H1 (cell line): Measurements from ENCODE around the gene UTP15. TPM values are rescaled to one million over a fixed set of nuclear protein-coding genes. Genes with fewer than 3 reads are reported as not detected.

Experiments
- CHD7 ChIP-seq: fragments of 300-600 bp; sonication (generic); IDR thresholded peaks from 2 replicates; pipeline ENCODE4 v1.7.1; 2012; ENCODE audit warnings: low read length, moderate library complexity, mild to moderate bottlenecking, inconsistent platforms; ENCODE audit not compliant: insufficient replicate concordance
- polyA plus RNA-seq, 7 experiments: library from polyadenylated mRNA; depleted of rRNA in 3 of 7; stranded (reverse) in 5 of 7; unstranded in 2 of 7; fragments of >200 nt in 5 of 7; fragments of 200-250 nt in 2 of 7; gene quantifications; 1 replicate in 5 of 7; 2 replicates in 1 of 7; 4 replicates in 1 of 7; pipeline versions ENCODE4 v1.2.1 to v1.2.3, GENCODE V29; 2011 to 2013; ENCODE audit warnings: missing spikeins in 2 of 7, mixed read lengths in 2 of 7
- total RNA-seq: library from RNA; stranded (reverse); fragmentation: NEBNext Ultra II Directional; extraction: Animal tissue kit (Norgen Biotek cat#: 25700); gene quantifications from 2 replicates; pipeline ENCODE4 v1.2.1, GENCODE V29; 2021

Gene UTP15
- total and polyA plus RNA-seq, 2 of the 8 experiments (the other 6 are each of a cell fraction or from before 2014, with no cell fraction given) = 14.3 to 33.6 TPM

GRCh38 chr5:73631500-73631899, 66.0 kb downstream of the UTP15 start (continued):
- no peak for TF ChIP-seq CHD7
- TF ChIP-seq, all 59 proteins: peak for 0
